ENCODE results near the gene CNTLN. TPM values are rescaled to one million over a fixed set of nuclear protein-coding genes. Genes with fewer than 3 reads are reported as not detected.

The CNTLN gene
- total and polyA plus RNA-seq, 2 experiments from 2014 or later, result 17.7 to 21.8 TPM

DNA sequence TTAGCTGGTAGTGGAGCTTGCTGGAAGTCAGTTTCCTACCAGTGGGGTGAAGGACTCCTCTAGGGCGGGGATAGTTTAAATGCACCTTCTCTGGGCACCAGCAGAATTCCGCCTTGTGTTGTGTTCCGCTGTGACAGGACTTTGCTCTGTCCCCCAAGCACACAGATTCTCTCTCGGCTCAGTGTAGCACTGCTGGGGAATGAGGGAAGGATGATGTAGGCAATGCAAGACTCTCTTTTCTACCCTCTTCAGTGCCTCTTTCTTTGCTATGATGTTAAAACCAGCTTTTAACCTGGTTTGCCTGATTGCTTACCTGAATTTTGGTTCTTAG, 288.8 kb downstream of the CNTLN start (continued):
- TF ChIP-seq REST (IDR thresholded peaks at IDR 0.05; ENCODE audit: unreplicated experiment) (no peak), CTCF (conservative IDR thresholded peaks at IDR 0.05; ENCODE audit: low read depth in 2 of 2) (no peak), ZNF331 (CRISPR knock-in tag; IDR thresholded peaks at IDR 0.05; ENCODE audit: low read depth) (no peak), EZH2 (IDR thresholded peaks at IDR 0.05; ENCODE audit: low read depth, unreplicated experiment) (no peak), EZH2phosphoT487 (IDR thresholded peaks at IDR 0.05; ENCODE audit: unreplicated experiment) (no peak), CREB1 (CRISPR knock-in tag; IDR thresholded peaks at IDR 0.05; ENCODE audit: low read depth) (no peak)
- TF ChIP-seq, protein P1, sequence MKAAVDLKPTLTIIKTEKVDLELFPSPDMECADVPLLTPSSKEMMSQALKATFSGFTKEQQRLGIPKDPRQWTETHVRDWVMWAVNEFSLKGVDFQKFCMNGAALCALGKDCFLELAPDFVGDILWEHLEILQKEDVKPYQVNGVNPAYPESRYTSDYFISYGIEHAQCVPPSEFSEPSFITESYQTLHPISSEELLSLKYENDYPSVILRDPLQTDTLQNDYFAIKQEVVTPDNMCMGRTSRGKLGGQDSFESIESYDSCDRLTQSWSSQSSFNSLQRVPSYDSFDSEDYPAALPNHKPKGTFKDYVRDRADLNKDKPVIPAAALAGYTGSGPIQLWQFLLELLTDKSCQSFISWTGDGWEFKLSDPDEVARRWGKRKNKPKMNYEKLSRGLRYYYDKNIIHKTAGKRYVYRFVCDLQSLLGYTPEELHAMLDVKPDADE (IDR thresholded peaks at IDR 0.05), result no peak

- no peaks in the 10 kb centered on the region for H3K27me3 ChIP-seq (ENCODE audit: insufficient read depth)
- no peaks in the 10 kb centered on the region for H3K79me2 ChIP-seq (replicated peaks; ENCODE audit: insufficient read depth)
- Mint-ChIP-seq H3K4me1 (peaks cover 13% of the 10 kb centered on the region), H3K9me3 (no peaks in the 10 kb centered on the region), H3K4me3 (no peak overlapping the region), H3K36me3 (ENCODE audit: low read depth) (no peaks in the 10 kb centered on the region), H3K27me3 (ENCODE audit: insufficient read depth, low read depth, poor library complexity) (no peaks in the 10 kb centered on the region), H3K27ac (no peak overlapping the region)
- no peaks in the 10 kb centered on the region for H4K20me1 ChIP-seq (replicated peaks; ENCODE audit: insufficient read depth)
- no peaks in the 10 kb centered on the region for H3K9me2 ChIP-seq (ENCODE audit: insufficient read depth)
- no peak overlapping the region for H3K27ac ChIP-seq (ENCODE audit: low read depth)
- H3K4me2 ChIP-seq, result no peak overlapping the region
- no peak for DNase-seq (ENCODE audit: low spot score)
- no peak overlapping the region for H3K4me3 ChIP-seq
- H3K4me1 ChIP-seq (ENCODE audit: insufficient read depth), result peaks cover 15% of the 10 kb centered on the region; the same call in 1 of the 2 replicates
- ATAC-seq, result no peak
- H3K36me3 ChIP-seq (ENCODE audit: insufficient read depth), result no peaks in the 10 kb centered on the region
- H3F3A ChIP-seq (replicated peaks; ENCODE audit: low read depth), result no peaks in the 10 kb centered on the region
- H2AFZ ChIP-seq, result no peak overlapping the region
- TF ChIP-seq CREB1 (CRISPR knock-in tag; IDR thresholded peaks at IDR 0.05; ENCODE audit: low read depth) (no peak), EZH2phosphoT487 (IDR thresholded peaks at IDR 0.05; ENCODE audit: unreplicated experiment) (no peak), NANOG (IDR thresholded peaks at IDR 0.05; ENCODE audit: borderline replicate concordance) (no peak), ZNF114 (CRISPR knock-in tag; IDR thresholded peaks at IDR 0.05) (no peak), POLR2AphosphoS5 (IDR thresholded peaks at IDR 0.05; ENCODE audit: low read depth) (no peak), ZNF462 (CRISPR knock-in tag; IDR thresholded peaks at IDR 0.05) (no peak), JUNB (IDR thresholded peaks at IDR 0.05; ENCODE audit: unreplicated experiment) (no peak), EZH2 (IDR thresholded peaks at IDR 0.05; ENCODE audit: low read depth, unreplicated experiment) (no peak), STAT1 (IDR thresholded peaks at IDR 0.05; ENCODE audit: unreplicated experiment) (no peak), ZNF331 (CRISPR knock-in tag; IDR thresholded peaks at IDR 0.05; ENCODE audit: low read depth) (no peak)
These were observed 290.5 kb downstream of the CNTLN start for GRCh38 chr9:17425384-17425783.
